CD4-positive, CD25-positive, alpha-beta regulatory T cell (primary cell): Measurements from ENCODE around the gene MRPL20. TPM values are rescaled to one million over a fixed set of nuclear protein-coding genes. Genes with fewer than 3 reads are reported as not detected.
A peak's percentile ranks its signal among the peaks of the same experiment; 100 is the strongest.

Source experiments
- ATAC-seq, 2 donors: fragments of 150-1000 bp; cut with Tn5 transposase; one replicate each; pipeline ENCODE4 v1.10.0; 2021; ENCODE audit warnings: low read depth in 2 of 2, moderate number of reproducible peaks in 2 of 2, moderate library complexity in 1 of 2
- DNase-seq, 3 donors: peaks; one replicate each; pipeline versions ENCODE4 v3.0.0 to v3.0.0-alpha.2; 2012 to 2022; ENCODE audit warnings: mixed read lengths in 1 of 3
- H3K27ac ChIP-seq: one replicate; pipeline ENCODE4 v1.7.0; 2013; ENCODE audit warnings: mild to moderate bottlenecking, low read length; ENCODE audit not compliant: insufficient read depth, poor library complexity, severe bottlenecking
- H3K27me3 ChIP-seq: one replicate; pipeline ENCODE4 v1.7.0; 2013; ENCODE audit warnings: low read length; ENCODE audit not compliant: control insufficient read depth, insufficient read depth
- H3K36me3 ChIP-seq: one replicate; pipeline ENCODE4 v1.7.0; 2013; ENCODE audit warnings: mild to moderate bottlenecking, low read length, moderate library complexity; ENCODE audit not compliant: control insufficient read depth, insufficient read depth
- H3K4me1 ChIP-seq: 2 replicates; pipeline ENCODE4 v1.7.0; 2013; ENCODE audit warnings: mild to moderate bottlenecking, low read length; ENCODE audit not compliant: insufficient read depth, control insufficient read depth, poor library complexity, severe bottlenecking
- H3K4me3 ChIP-seq: one replicate; pipeline ENCODE4 v1.7.0; 2013; ENCODE audit warnings: low read depth, mild to moderate bottlenecking, low read length, moderate library complexity
- H3K9me3 ChIP-seq, 2 experiments: 1 replicate in 1 of 2; 2 replicates in 1 of 2; pipeline ENCODE4 v1.7.0; 2013; ENCODE audit warnings: low read length in 2 of 2, mild to moderate bottlenecking in 1 of 2, moderate library complexity in 1 of 2; ENCODE audit not compliant: control insufficient read depth in 2 of 2
- H3K27ac Mint-ChIP-seq, 3 donors: one replicate each; pipeline ENCODE4 v1.8.0; 2020 to 2022; ENCODE audit warnings: mild to moderate bottlenecking in 3 of 3, mixed read lengths in 3 of 3, moderate library complexity in 2 of 3
- H3K27me3 Mint-ChIP-seq: one replicate; pipeline ENCODE4 v1.8.0; 2022; ENCODE audit warnings: mild to moderate bottlenecking, mixed read lengths
- H3K36me3 Mint-ChIP-seq: one replicate; pipeline ENCODE4 v1.8.0; 2020; ENCODE audit warnings: mixed read lengths
- H3K4me1 Mint-ChIP-seq, 4 donors: one replicate each; pipeline ENCODE4 v1.8.0; 2020 to 2022; ENCODE audit warnings: mixed read lengths in 4 of 4, mild to moderate bottlenecking in 1 of 4
- H3K4me3 Mint-ChIP-seq, 4 donors: one replicate each; pipeline ENCODE4 v1.8.0; 2020 to 2022; ENCODE audit warnings: mild to moderate bottlenecking in 4 of 4, mixed read lengths in 4 of 4, moderate library complexity in 3 of 4
- H3K9me3 Mint-ChIP-seq, 7 donors: one replicate each; pipeline ENCODE4 v1.8.0; 2020 to 2022; ENCODE audit warnings: mixed read lengths in 7 of 7, mild to moderate bottlenecking in 3 of 7, moderate library complexity in 2 of 7
- polyA plus RNA-seq, 4 donors: library from polyadenylated mRNA; unstranded; fragments of 300-500 nt; fragmentation: Illumina TruSeq; gene quantifications; one replicate each; pipeline ENCODE4 v1.2.3, GENCODE V29; 2021
- total RNA-seq: library from RNA; stranded (reverse); gene quantifications from one replicate; pipeline ENCODE4 v1.2.3, GENCODE V29; 2022

Gene MRPL20
- total and polyA plus RNA-seq, 5 donors from 2014 or later: 83.4 to 188 (median 174) TPM

- Histone ChIP-seq H3K36me3 (no peaks in the 10 kb centered on the region), H3K27ac (no peak overlapping the region), H3K9me3 (no peaks in the 10 kb centered on the region), H3K27me3 (no peaks in the 10 kb centered on the region), H3K4me3 (no peak overlapping the region), H3K4me1 (peaks cover 19% of the 10 kb centered on the region)
- DNase-seq (no peak), ATAC-seq (no peak)
- H3K4me1 Mint-ChIP-seq: peaks cover 0 to 20% (median 6%) of the 10 kb centered on the region in 4 donors
- no peaks in the 10 kb centered on the region for H3K36me3 Mint-ChIP-seq
- no peak overlapping the region for H3K27ac Mint-ChIP-seq
- H3K27me3 Mint-ChIP-seq: no peaks in the 10 kb centered on the region
- peak overlapping the region in 1 of 4 donors; percentile 63 for H3K4me3 Mint-ChIP-seq
- no peaks in the 10 kb centered on the region for H3K9me3 Mint-ChIP-seq
Observed at GRCh38 chr1:1377540-1378205, 29.4 kb downstream of the MRPL20 start.

DNA sequence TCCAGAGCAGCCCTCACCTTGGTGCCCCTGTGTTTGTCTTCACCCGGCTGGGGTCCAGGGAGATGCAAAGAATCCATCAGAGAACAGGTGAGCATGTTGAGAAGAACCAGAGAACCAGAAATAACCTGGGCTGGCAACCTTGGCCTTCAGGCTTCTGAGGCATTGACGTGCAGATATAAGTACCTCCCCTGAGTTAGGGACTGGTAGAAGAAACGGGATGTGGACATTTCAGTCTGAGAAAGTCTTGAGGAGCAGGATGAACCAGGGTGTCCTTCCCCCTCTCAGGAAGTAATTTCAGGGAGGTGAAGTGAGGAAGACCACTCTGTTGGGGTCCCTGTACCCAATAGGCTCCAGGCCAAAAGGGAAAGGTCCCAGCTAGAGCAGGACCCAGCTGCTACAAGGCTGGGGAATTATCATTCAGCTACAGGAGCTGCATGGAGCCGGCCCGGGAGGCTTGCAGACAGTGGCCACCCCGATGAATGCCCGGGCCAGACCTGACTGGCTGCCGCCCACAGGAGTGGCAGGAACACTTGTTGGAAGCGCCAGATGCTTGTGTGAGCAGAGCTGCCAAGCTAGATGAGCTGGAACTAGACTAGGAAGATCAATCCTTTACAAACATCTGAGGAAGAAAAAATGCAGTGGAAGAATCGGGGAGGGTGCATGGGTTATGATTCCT, 30.4 kb downstream of the MRPL20 start:
- Mint-ChIP-seq H3K9me3 (no peaks in the 10 kb centered on the region), H3K36me3 (no peaks in the 10 kb centered on the region), H3K4me1 (peaks cover 0 to 24% (median 6%) of the 10 kb centered on the region in 4 donors), H3K27me3 (no peaks in the 10 kb centered on the region), H3K27ac (peak overlapping the region in 2 of 3 donors; percentile 82 to 96), H3K4me3 (peak overlapping the region in 3 of 4 donors; percentile 29 to 88 (median 69))
- peaks cover 28% of the 10 kb centered on the region for H3K4me1 ChIP-seq
- H3K27ac ChIP-seq: no peak overlapping the region
- no peak for ATAC-seq
- H3K4me3 ChIP-seq: no peak overlapping the region
- no peak for DNase-seq
- no peaks in the 10 kb centered on the region for H3K36me3 ChIP-seq
- no peaks in the 10 kb centered on the region for H3K27me3 ChIP-seq
- H3K9me3 ChIP-seq: no peaks in the 10 kb centered on the region

GRCh38 chr1:1374929-1375662, 32.0 kb downstream of the MRPL20 start, which contains the start of gene AURKAIP1:
Gene AURKAIP1, minus strand, starts transcription at chr1:1375207. Its CDS starts 451 bp downstream, at chr1:1374756.
- H3K9me3 ChIP-seq: no peaks in the 10 kb centered on the region
- no peaks in the 10 kb centered on the region for H3K9me3 Mint-ChIP-seq
- peaks cover 39% of the 10 kb centered on the region for H3K4me1 ChIP-seq
- no peaks in the 10 kb centered on the region for H3K36me3 ChIP-seq
- H3K4me1 Mint-ChIP-seq: peaks cover 0 to 35% (median 6%) of the 10 kb centered on the region in 4 donors
- peak within 1 kb of the TSS; percentile 96 to 99 (median 98) for H3K27ac Mint-ChIP-seq
- DNase-seq (peak; percentile 95 to 100 (median 97)), ATAC-seq (peak; percentile 88 to 90)
- peak within 1 kb of the TSS; percentile 94 for H3K27ac ChIP-seq
- no peaks in the 10 kb centered on the region for H3K36me3 Mint-ChIP-seq
- H3K4me3 Mint-ChIP-seq: peak within 1 kb of the TSS; percentile 90 to 95 (median 94)
- H3K27me3 Mint-ChIP-seq: no peaks in the 10 kb centered on the region
- no peaks in the 10 kb centered on the region for H3K27me3 ChIP-seq
- H3K4me3 ChIP-seq: peak within 1 kb of the TSS; percentile 53

- Histone ChIP-seq H3K4me1 (peaks cover 39% of the 10 kb centered on the region), H3K4me3 (no peak overlapping the region), H3K27me3 (no peaks in the 10 kb centered on the region), H3K9me3 (no peaks in the 10 kb centered on the region), H3K36me3 (no peaks in the 10 kb centered on the region), H3K27ac (peak overlapping the region; percentile 94)
- no peaks in the 10 kb centered on the region for H3K27me3 Mint-ChIP-seq
- no peaks in the 10 kb centered on the region for H3K9me3 Mint-ChIP-seq
- H3K4me3 Mint-ChIP-seq: peak overlapping the region; percentile 90 to 95 (median 92)
- peaks cover 0 to 36% (median 6%) of the 10 kb centered on the region in 4 donors for H3K4me1 Mint-ChIP-seq
- peak overlapping the region in 2 of 3 donors; percentile 69 to 98 for H3K27ac Mint-ChIP-seq
- DNase-seq (no peak), ATAC-seq (no peak)
- H3K36me3 Mint-ChIP-seq: no peaks in the 10 kb centered on the region
Observed at GRCh38 chr1:1374589-1374928, 32.5 kb downstream of the MRPL20 start.

DNA sequence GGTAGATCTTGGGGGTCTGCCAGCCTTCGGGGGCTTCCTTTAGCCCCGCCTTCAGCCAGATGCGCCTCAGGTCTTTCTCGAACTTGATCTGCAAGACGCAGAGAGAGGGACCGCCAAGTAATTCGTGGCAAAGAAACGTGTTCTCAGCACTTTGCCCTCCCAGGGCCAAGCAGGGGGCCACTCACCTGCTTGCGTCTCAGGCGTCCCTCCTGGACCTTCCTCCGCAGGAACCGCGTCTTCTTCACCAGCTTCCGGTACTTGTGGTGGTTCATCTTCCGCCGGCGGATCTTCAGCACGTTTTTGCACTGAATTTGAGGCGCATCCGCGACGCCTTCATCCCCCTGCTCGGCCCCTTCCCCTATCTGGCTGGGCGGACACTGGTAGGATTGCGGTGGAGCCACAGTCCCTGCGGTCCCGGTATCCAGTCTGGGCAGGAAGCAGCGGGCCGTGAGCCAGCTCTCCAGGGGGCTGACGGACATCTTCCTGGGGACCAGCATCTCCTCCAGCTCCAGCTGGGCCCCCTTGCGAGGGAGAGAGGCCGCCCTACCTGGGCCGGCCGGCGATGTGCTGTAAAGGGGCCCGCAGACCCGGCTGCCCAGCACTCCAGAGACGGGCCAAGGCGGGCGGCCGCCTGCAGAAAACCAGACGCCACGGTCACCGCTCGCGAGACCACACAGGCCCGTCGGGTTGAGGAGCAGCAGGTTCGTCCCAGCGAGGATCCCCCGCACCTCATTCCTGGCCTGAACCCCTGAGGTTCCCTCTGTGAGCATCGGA, 33.1 kb downstream of the MRPL20 start:
- ATAC-seq (no peak), DNase-seq (no peak)
- H3K36me3 Mint-ChIP-seq: no peaks in the 10 kb centered on the region
- no peaks in the 10 kb centered on the region for H3K9me3 ChIP-seq
- peak overlapping the region; percentile 90 to 95 (median 92) for H3K4me3 Mint-ChIP-seq
- peak overlapping the region; percentile 94 for H3K27ac ChIP-seq
- H3K36me3 ChIP-seq: no peaks in the 10 kb centered on the region
- peaks cover 39% of the 10 kb centered on the region for H3K4me1 ChIP-seq
- H3K27me3 ChIP-seq: no peaks in the 10 kb centered on the region
- H3K27me3 Mint-ChIP-seq: no peaks in the 10 kb centered on the region
- H3K9me3 Mint-ChIP-seq: no peaks in the 10 kb centered on the region
- H3K4me3 ChIP-seq: no peak overlapping the region
- H3K27ac Mint-ChIP-seq: peak overlapping the region in 2 of 3 donors; percentile 69 to 98
- peaks cover 0 to 36% (median 6%) of the 10 kb centered on the region in 4 donors for H3K4me1 Mint-ChIP-seq

GRCh38 chr1:1373051-1373814, 33.9 kb downstream of the MRPL20 start:
- Mint-ChIP-seq H3K9me3 (no peaks in the 10 kb centered on the region), H3K4me3 (peak overlapping the region; percentile 33 to 95 (median 76)), H3K27me3 (no peaks in the 10 kb centered on the region), H3K27ac (peak overlapping the region in 2 of 3 donors; percentile 38 to 42), H3K36me3 (no peaks in the 10 kb centered on the region), H3K4me1 (peaks cover 0 to 36% (median 6%) of the 10 kb centered on the region in 4 donors)
- Histone ChIP-seq H3K27ac (peak overlapping the region; percentile 94), H3K36me3 (no peaks in the 10 kb centered on the region), H3K4me1 (peaks cover 39% of the 10 kb centered on the region), H3K9me3 (no peaks in the 10 kb centered on the region), H3K4me3 (no peak overlapping the region), H3K27me3 (no peaks in the 10 kb centered on the region)
- ATAC-seq (no peak), DNase-seq (no peak)
